ENCODE measurements around the gene CCDC142.

CCDC142 gene

GRCh38 chr2:74482801-74483674, at the start of gene CCDC142, which contains the start of gene TTC31:
Gene CCDC142 (minus strand): TSS chr2:74482998. CDS start chr2:74482837, 161 bp downstream.
Gene TTC31 (plus strand): TSS chr2:74483081. CDS start chr2:74483096, 15 bp downstream.
- DNase-seq: peak; percentile 89

GRCh38 chr2:74532222-74532621, 49.4 kb upstream of the CCDC142 start:
- no peak for DNase-seq

GRCh38 chr2:74531666-74532065, 48.9 kb upstream of the CCDC142 start:
- DNase-seq: no peak

- no peak for DNase-seq
Observed at GRCh38 chr2:74530239-74531187, 47.7 kb upstream of the CCDC142 start.

GRCh38 chr2:74529357-74530238, 46.8 kb upstream of the CCDC142 start, which contains the start of the genes AUP1 and HTRA2:
Gene AUP1 (minus strand): TSS chr2:74529706. CDS start chr2:74529629, 77 bp downstream.
Gene HTRA2 (plus strand): TSS chr2:74529933. CDS start chr2:74530007, 74 bp downstream.
- DNase-seq: peak; percentile 97

GRCh38 chr2:74528600-74529356, 46.0 kb upstream of the CCDC142 start:
- no peak for DNase-seq

GRCh38 chr2:74527741-74528140, 44.9 kb upstream of the CCDC142 start:
- DNase-seq: no peak

GRCh38 chr2:74526649-74527230, 43.9 kb upstream of the CCDC142 start:
- no peak for DNase-seq

GRCh38 chr2:74525717-74526648, 43.2 kb upstream of the CCDC142 start, which contains the start of gene DQX1:
Gene DQX1 (minus strand): TSS chr2:74526231. CDS start chr2:74525729, 502 bp downstream.
- no peak for DNase-seq

GRCh38 chr2:74524955-74525716, 42.3 kb upstream of the CCDC142 start:
- no peak for DNase-seq

- DNase-seq: no peak
Observed at GRCh38 chr2:74524005-74524404, 41.2 kb upstream of the CCDC142 start.

- DNase-seq: no peak
Observed at GRCh38 chr2:74522516-74522915, 39.7 kb upstream of the CCDC142 start.

- DNase-seq: no peak
Observed at GRCh38 chr2:74516650-74517049, 33.9 kb upstream of the CCDC142 start.

- no peak for DNase-seq
Observed at GRCh38 chr2:74515981-74516633, 33.3 kb upstream of the CCDC142 start.

- DNase-seq: no peak
Observed at GRCh38 chr2:74515271-74515980, 32.6 kb upstream of the CCDC142 start.

GRCh38 chr2:74514368-74515270, 31.8 kb upstream of the CCDC142 start, which contains the start of gene TLX2:
Gene TLX2 (plus strand): TSS chr2:74514450. CDS start chr2:74514807, 357 bp downstream.
- DNase-seq: no peak

Measured in NCI-H1105 (cell line).